ENCODE data around the gene RPRM. TPM values are rescaled to one million over a fixed set of nuclear protein-coding genes. Genes with fewer than 3 reads are reported as not detected.
"Not testable (repeated sequence)": the region's sequence is repeated elsewhere in the genome, so short reads cannot be mapped to it uniquely, and the experiment has no call there.

Gene RPRM
- polyA plus RNA-seq, 1 donor (not counting 4 experiments of a cell fraction or from before 2014, with no cell fraction given), result not detected

DNA sequence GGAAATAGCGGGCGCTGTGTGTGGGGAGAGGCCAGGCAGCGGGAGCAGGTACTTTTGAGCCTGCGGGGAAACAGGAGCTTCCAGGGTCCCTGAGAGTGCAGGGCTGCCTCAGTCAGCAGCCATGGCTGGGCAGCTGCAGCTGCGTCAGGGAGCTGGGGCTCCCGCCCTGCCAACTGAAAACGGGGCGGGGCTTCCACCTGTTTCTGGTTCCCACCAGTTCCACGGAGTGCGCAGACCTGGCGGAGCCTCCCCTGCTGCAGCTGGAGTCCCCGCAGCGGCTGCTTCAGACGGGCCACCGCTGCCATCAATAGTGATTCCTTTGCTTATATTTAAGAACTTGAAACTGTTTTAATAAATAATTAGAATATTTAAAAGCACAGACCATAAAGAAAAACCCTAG, 30.6 kb upstream of the RPRM start:
- no peak overlapping the region for H2AFZ ChIP-seq (ENCODE audit: control insufficient read depth, low read length)
- no peaks in the 10 kb centered on the region for H3K9me1 ChIP-seq (ENCODE audit: control insufficient read depth, extremely low read depth, insufficient read depth, low read length)
- no peak overlapping the region for H3K4me2 ChIP-seq (ENCODE audit: control insufficient read depth, extremely low read depth, insufficient read depth, low read depth, low read length)
- DNase-seq (ENCODE audit: low read depth, low spot score) (no peak), FAIRE-seq (no peak)
- H3K27ac ChIP-seq (ENCODE audit: control insufficient read depth, insufficient read depth, low read length), result no peak overlapping the region
- H3K27me3 ChIP-seq (ENCODE audit: control insufficient read depth, extremely low read depth, insufficient read depth, low read length), result no peaks in the 10 kb centered on the region
- H3K9me3 ChIP-seq (ENCODE audit: control insufficient read depth, low read depth, low read length), result no peaks in the 10 kb centered on the region
- no peaks in the 10 kb centered on the region for H4K20me1 ChIP-seq (ENCODE audit: control insufficient read depth, extremely low read depth, insufficient read depth, low read length)
- no peaks in the 10 kb centered on the region for H3K79me2 ChIP-seq (ENCODE audit: control insufficient read depth, insufficient read depth, low read length)
- dilution Hi-C loops (cut with MboI; ENCODE audit: extremely low pct_ligation_motif_present, low sequenced_read_pairs), result no loop called here
- no peak for TF ChIP-seq EZH2 (IDR thresholded peaks at IDR 0.05; ENCODE audit: low read length)
- TF ChIP-seq, protein P1, sequence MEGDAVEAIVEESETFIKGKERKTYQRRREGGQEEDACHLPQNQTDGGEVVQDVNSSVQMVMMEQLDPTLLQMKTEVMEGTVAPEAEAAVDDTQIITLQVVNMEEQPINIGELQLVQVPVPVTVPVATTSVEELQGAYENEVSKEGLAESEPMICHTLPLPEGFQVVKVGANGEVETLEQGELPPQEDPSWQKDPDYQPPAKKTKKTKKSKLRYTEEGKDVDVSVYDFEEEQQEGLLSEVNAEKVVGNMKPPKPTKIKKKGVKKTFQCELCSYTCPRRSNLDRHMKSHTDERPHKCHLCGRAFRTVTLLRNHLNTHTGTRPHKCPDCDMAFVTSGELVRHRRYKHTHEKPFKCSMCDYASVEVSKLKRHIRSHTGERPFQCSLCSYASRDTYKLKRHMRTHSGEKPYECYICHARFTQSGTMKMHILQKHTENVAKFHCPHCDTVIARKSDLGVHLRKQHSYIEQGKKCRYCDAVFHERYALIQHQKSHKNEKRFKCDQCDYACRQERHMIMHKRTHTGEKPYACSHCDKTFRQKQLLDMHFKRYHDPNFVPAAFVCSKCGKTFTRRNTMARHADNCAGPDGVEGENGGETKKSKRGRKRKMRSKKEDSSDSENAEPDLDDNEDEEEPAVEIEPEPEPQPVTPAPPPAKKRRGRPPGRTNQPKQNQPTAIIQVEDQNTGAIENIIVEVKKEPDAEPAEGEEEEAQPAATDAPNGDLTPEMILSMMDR (optimal IDR thresholded peaks at IDR 0.05 in 1 of 3, IDR thresholded peaks at IDR 0.05 in 1 of 3, conservative IDR thresholded peaks at IDR 0.05 in 1 of 3; ENCODE audit: extremely low read depth in 1 of 3, insufficient read depth in 2 of 3, low read length in 3 of 3), result no peak
- H3K36me3 ChIP-seq (ENCODE audit: control insufficient read depth in 2 of 2, extremely low read depth in 1 of 2, insufficient read depth in 2 of 2, low read length in 2 of 2), result no peaks in the 10 kb centered on the region
- H3K9ac ChIP-seq (ENCODE audit: control insufficient read depth, extremely low read depth, insufficient read depth, low read length), result no peak overlapping the region
- H3K4me3 ChIP-seq (ENCODE audit: control insufficient read depth in 2 of 3, extremely low read depth in 1 of 3, insufficient read depth in 2 of 3, low read depth in 1 of 3, low read length in 3 of 3), result no peak overlapping the region
- H3K4me1 ChIP-seq (ENCODE audit: control insufficient read depth, extremely low read depth, insufficient read depth, low read length), result no peaks in the 10 kb centered on the region

DNA sequence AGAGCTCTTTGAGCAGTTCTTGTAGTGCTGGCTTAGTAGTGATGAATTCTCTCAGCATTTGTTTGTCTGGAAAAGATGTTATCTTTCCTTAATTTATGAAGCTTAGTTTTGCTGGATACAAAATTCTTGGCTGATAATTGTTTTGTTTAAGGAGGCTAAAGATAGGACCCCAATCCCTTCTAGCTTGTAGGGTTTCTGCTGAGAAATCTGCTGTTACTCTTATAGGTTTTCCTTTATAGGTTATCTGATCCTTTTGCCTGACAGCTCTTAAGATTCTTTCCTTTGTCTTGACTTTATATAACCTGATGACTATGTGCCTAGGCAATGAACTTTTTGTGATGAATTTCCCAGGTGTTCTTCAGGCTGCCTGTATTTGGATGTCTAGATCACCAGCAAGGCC, 27.9 kb upstream of the RPRM start:
- H3K27ac ChIP-seq (ENCODE audit: control insufficient read depth, insufficient read depth, low read length); H3K4me3 ChIP-seq (ENCODE audit: control insufficient read depth in 2 of 3, extremely low read depth in 1 of 3, insufficient read depth in 2 of 3, low read depth in 1 of 3, low read length in 3 of 3); H3K36me3 ChIP-seq (ENCODE audit: control insufficient read depth in 2 of 2, extremely low read depth in 1 of 2, insufficient read depth in 2 of 2, low read length in 2 of 2); dilution Hi-C loops (cut with MboI; ENCODE audit: extremely low pct_ligation_motif_present, low sequenced_read_pairs); H3K4me1 ChIP-seq (ENCODE audit: control insufficient read depth, extremely low read depth, insufficient read depth, low read length); DNase-seq (ENCODE audit: low read depth, low spot score); H3K27me3 ChIP-seq (ENCODE audit: control insufficient read depth, extremely low read depth, insufficient read depth, low read length); H3K9me3 ChIP-seq (ENCODE audit: control insufficient read depth, low read depth, low read length); H4K20me1 ChIP-seq (ENCODE audit: control insufficient read depth, extremely low read depth, insufficient read depth, low read length); H3K9ac ChIP-seq (ENCODE audit: control insufficient read depth, extremely low read depth, insufficient read depth, low read length); H3K9me1 ChIP-seq (ENCODE audit: control insufficient read depth, extremely low read depth, insufficient read depth, low read length); H3K4me2 ChIP-seq (ENCODE audit: control insufficient read depth, extremely low read depth, insufficient read depth, low read depth, low read length); H2AFZ ChIP-seq (ENCODE audit: control insufficient read depth, low read length); FAIRE-seq; H3K79me2 ChIP-seq (ENCODE audit: control insufficient read depth, insufficient read depth, low read length): not testable (repeated sequence)

DNA sequence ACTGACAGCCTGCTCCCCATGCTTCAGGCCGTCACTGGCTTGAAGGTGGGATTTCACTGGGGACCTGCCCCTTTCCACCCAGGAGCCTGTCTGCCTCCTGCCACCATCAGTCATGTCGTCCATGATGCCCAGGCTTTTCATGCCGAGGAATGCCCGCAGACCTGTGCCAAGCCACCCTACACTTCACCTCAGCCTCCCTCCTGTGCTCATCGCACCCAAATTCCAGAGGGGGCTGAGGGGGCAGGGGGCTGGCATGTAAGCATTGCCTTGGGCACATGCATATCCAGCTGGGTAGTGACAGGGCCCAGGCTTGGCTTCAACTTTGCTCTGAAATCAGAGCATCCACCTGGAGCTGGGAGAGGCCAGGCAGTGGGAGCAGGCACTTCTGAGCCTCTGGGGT, 20.9 kb upstream of the RPRM start:
- Histone ChIP-seq H3K27me3 (ENCODE audit: control insufficient read depth, extremely low read depth, insufficient read depth, low read length) (no peaks in the 10 kb centered on the region), H3K36me3 (ENCODE audit: control insufficient read depth in 2 of 2, extremely low read depth in 1 of 2, insufficient read depth in 2 of 2, low read length in 2 of 2) (no peaks in the 10 kb centered on the region), H2AFZ (ENCODE audit: control insufficient read depth, low read length) (no peak overlapping the region), H3K9me1 (ENCODE audit: control insufficient read depth, extremely low read depth, insufficient read depth, low read length) (no peaks in the 10 kb centered on the region), H3K4me2 (ENCODE audit: control insufficient read depth, extremely low read depth, insufficient read depth, low read depth, low read length) (no peak overlapping the region), H3K9ac (ENCODE audit: control insufficient read depth, extremely low read depth, insufficient read depth, low read length) (no peak overlapping the region), H3K9me3 (ENCODE audit: control insufficient read depth, low read depth, low read length) (no peaks in the 10 kb centered on the region), H3K4me1 (ENCODE audit: control insufficient read depth, extremely low read depth, insufficient read depth, low read length) (no peaks in the 10 kb centered on the region), H3K79me2 (ENCODE audit: control insufficient read depth, insufficient read depth, low read length) (no peaks in the 10 kb centered on the region), H3K27ac (ENCODE audit: control insufficient read depth, insufficient read depth, low read length) (no peak overlapping the region), H3K4me3 (ENCODE audit: control insufficient read depth in 2 of 3, extremely low read depth in 1 of 3, insufficient read depth in 2 of 3, low read depth in 1 of 3, low read length in 3 of 3) (no peak overlapping the region), H4K20me1 (ENCODE audit: control insufficient read depth, extremely low read depth, insufficient read depth, low read length) (no peaks in the 10 kb centered on the region)
- no peak for DNase-seq (ENCODE audit: low read depth, low spot score)
- TF ChIP-seq EZH2 (IDR thresholded peaks at IDR 0.05; ENCODE audit: low read length), result no peak
- TF ChIP-seq, protein P1 (optimal IDR thresholded peaks at IDR 0.05 in 1 of 3, IDR thresholded peaks at IDR 0.05 in 1 of 3, conservative IDR thresholded peaks at IDR 0.05 in 1 of 3; ENCODE audit: extremely low read depth in 1 of 3, insufficient read depth in 2 of 3, low read length in 3 of 3), result no peak
- no peak for FAIRE-seq
- dilution Hi-C loops (cut with MboI; ENCODE audit: extremely low pct_ligation_motif_present, low sequenced_read_pairs), result no loop called here
